ENCODE results near the gene SVEP1.

DNA sequence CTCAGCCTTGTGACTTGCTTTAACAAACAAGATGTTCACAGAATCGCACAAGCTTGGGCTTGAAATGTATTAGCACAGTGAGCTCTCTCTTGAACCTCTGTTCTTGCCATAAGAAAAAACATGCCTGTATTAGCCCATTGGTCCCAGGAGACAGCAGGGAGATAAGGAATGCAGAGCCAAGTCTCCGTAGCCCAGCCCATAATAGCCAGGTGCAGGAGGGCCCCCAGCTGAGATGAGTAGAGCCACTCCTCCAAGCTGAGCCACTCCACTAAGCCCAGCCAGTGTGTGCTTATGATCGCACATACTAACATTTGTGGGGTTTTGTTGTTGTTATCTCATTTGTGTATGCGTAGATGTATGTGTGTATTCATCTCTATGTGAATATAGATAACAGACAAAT is 21.6 kb upstream of the SVEP1 start:
- TF ChIP-seq EZH2 (IDR thresholded peaks at IDR 0.05) = no peak
- TF ChIP-seq, protein P1, sequence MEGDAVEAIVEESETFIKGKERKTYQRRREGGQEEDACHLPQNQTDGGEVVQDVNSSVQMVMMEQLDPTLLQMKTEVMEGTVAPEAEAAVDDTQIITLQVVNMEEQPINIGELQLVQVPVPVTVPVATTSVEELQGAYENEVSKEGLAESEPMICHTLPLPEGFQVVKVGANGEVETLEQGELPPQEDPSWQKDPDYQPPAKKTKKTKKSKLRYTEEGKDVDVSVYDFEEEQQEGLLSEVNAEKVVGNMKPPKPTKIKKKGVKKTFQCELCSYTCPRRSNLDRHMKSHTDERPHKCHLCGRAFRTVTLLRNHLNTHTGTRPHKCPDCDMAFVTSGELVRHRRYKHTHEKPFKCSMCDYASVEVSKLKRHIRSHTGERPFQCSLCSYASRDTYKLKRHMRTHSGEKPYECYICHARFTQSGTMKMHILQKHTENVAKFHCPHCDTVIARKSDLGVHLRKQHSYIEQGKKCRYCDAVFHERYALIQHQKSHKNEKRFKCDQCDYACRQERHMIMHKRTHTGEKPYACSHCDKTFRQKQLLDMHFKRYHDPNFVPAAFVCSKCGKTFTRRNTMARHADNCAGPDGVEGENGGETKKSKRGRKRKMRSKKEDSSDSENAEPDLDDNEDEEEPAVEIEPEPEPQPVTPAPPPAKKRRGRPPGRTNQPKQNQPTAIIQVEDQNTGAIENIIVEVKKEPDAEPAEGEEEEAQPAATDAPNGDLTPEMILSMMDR (IDR thresholded peaks at IDR 0.05) = no peak

Measured in neural progenitor cell (in vitro differentiated cells).